ENCODE data around the gene NELFB. TPM values are rescaled to one million over a fixed set of nuclear protein-coding genes. Genes with fewer than 3 reads are reported as not detected.

Gene NELFB
- total and polyA plus RNA-seq, 4 donors = 4.7 to 24.6 (median 18.1) TPM

GRCh38 chr9:137321726-137322361 is 66.7 kb downstream of the NELFB start:
- Histone ChIP-seq H3K27ac (ENCODE audit: low read depth in 1 of 2, low read length in 2 of 2) (no peak overlapping the region), H3K27me3 (ENCODE audit: control insufficient read depth in 4 of 4, insufficient read depth in 4 of 4, low read length in 3 of 4) (no peaks in the 10 kb centered on the region), H3K36me3 (ENCODE audit: control insufficient read depth in 4 of 4, insufficient read depth in 3 of 4, low read depth in 1 of 4, low read length in 3 of 4) (no peaks in the 10 kb centered on the region), H3K9me3 (ENCODE audit: control insufficient read depth in 4 of 4, low read length in 3 of 4) (no peaks in the 10 kb centered on the region), H3K9ac (ENCODE audit: low read depth in 1 of 2, low read length in 2 of 2) (no peak overlapping the region), H3K4me3 (ENCODE audit: low read depth in 1 of 3, low read length in 3 of 3) (no peak overlapping the region), H3K4me1 (ENCODE audit: control insufficient read depth in 4 of 4, insufficient read depth in 4 of 4, low read length in 3 of 4) (peaks cover 0 to 3% (median 1%) of the 10 kb centered on the region in 4 donors)
- TF ChIP-seq SP1 (IDR thresholded peaks at IDR 0.05) (no peak), ATF3 (IDR thresholded peaks at IDR 0.05) (no peak), RXRA (IDR thresholded peaks at IDR 0.05) (no peak), CTCF (IDR thresholded peaks at IDR 0.05; ENCODE audit: low read depth, low read length, missing input control) (no peak), TAF1 (conservative IDR thresholded peaks at IDR 0.05) (no peak), JUND (IDR thresholded peaks at IDR 0.05) (no peak), MAX (IDR thresholded peaks at IDR 0.05) (no peak), HNF4G (IDR thresholded peaks at IDR 0.05) (no peak)
- DNase-seq (ENCODE audit: low spot score) = no peak
- 95% methylated on average over 22 of the region's 22 CpGs for WGBS

Other genes starting within 250 kb of the NELFB start
- gene ABCA2, start 227.1 kb upstream of the NELFB start, total RNA-seq = 10 to 100 TPM in 1 of 2 donors, 1 to 10 TPM in 1; 2.9 to 15.2 TPM
- 10 to 100 TPM in 1 of 2 donors, 1 to 10 TPM in 1; 9.5 to 15.1 TPM for gene ABCA2, start 227.1 kb upstream of the NELFB start, polyA plus RNA-seq
- under 1 TPM; 0.37 to 0.67 TPM for gene FUT7, start 223.2 kb upstream of the NELFB start, total RNA-seq
- gene FUT7, start 223.2 kb upstream of the NELFB start, polyA plus RNA-seq = under 1 TPM in 1 of 2 donors, not detected in 1; 0.14 TPM
- 1 to 10 TPM; 2.7 to 5.6 TPM for gene NPDC1, start 209.2 kb upstream of the NELFB start, total RNA-seq
- 10 to 100 TPM in 1 of 2 donors, 1 to 10 TPM in 1; 9.0 to 14.5 TPM for gene NPDC1, start 209.2 kb upstream of the NELFB start, polyA plus RNA-seq
- under 1 TPM; 0.09 to 0.25 TPM for gene ENTPD2, start 201.3 kb upstream of the NELFB start, total RNA-seq
- under 1 TPM; 0.17 to 0.40 TPM for gene ENTPD2, start 201.3 kb upstream of the NELFB start, polyA plus RNA-seq
- gene SAPCD2, start 184.8 kb upstream of the NELFB start, total RNA-seq = 1 to 10 TPM in 1 of 2 donors, under 1 TPM in 1; 0.08 to 1.8 TPM
- gene SAPCD2, start 184.8 kb upstream of the NELFB start, polyA plus RNA-seq = under 1 TPM; 0.06 to 0.38 TPM
- gene UAP1L1, start 177.8 kb upstream of the NELFB start, total RNA-seq = 1 to 10 TPM; 1.8 to 2.3 TPM
- 1 to 10 TPM in 1 of 2 donors, under 1 TPM in 1; 0.35 to 1.6 TPM for gene UAP1L1, start 177.8 kb upstream of the NELFB start, polyA plus RNA-seq
- 10 to 100 TPM; 19.9 to 31.8 TPM for gene MAN1B1, start 168.3 kb upstream of the NELFB start, total RNA-seq
- 10 to 100 TPM; 23.2 to 29.7 TPM for gene MAN1B1, start 168.3 kb upstream of the NELFB start, polyA plus RNA-seq
- gene DPP7, start 140.6 kb upstream of the NELFB start, total RNA-seq = 10 to 100 TPM; 25.0 to 38.8 TPM
- gene DPP7, start 140.6 kb upstream of the NELFB start, polyA plus RNA-seq = 10 to 100 TPM; 62.6 to 71.1 TPM
- gene GRIN1, start 116.2 kb upstream of the NELFB start, total RNA-seq = not detected
- under 1 TPM in 1 of 2 donors, not detected in 1; 0.05 TPM for gene GRIN1, start 116.2 kb upstream of the NELFB start, polyA plus RNA-seq
- under 1 TPM in 1 of 2 donors, not detected in 1; 0.17 TPM for gene LRRC26, start 85.3 kb upstream of the NELFB start, total RNA-seq
- gene LRRC26, start 85.3 kb upstream of the NELFB start, polyA plus RNA-seq = under 1 TPM in 1 of 2 donors, not detected in 1; 0.09 TPM
- not detected for gene TMEM210, start 83.3 kb upstream of the NELFB start, total RNA-seq
- gene TMEM210, start 83.3 kb upstream of the NELFB start, polyA plus RNA-seq = not detected
- gene ANAPC2, start 66.8 kb upstream of the NELFB start, total RNA-seq = 10 to 100 TPM; 19.4 to 32.6 TPM
- 10 to 100 TPM in 1 of 2 donors, 1 to 10 TPM in 1; 9.3 to 19.9 TPM for gene ANAPC2, start 66.8 kb upstream of the NELFB start, polyA plus RNA-seq
- 10 to 100 TPM; 29.8 to 37.5 TPM for gene SSNA1, start 66.7 kb upstream of the NELFB start, total RNA-seq
- gene SSNA1, start 66.7 kb upstream of the NELFB start, polyA plus RNA-seq = 10 to 100 TPM; 43.1 to 44.2 TPM
- 10 to 100 TPM in 1 of 2 donors, 1 to 10 TPM in 1; 5.4 to 15.8 TPM for gene TPRN, start 54.6 kb upstream of the NELFB start, total RNA-seq
- gene TPRN, start 54.6 kb upstream of the NELFB start, polyA plus RNA-seq = 10 to 100 TPM in 1 of 2 donors, 1 to 10 TPM in 1; 6.5 to 20.1 TPM
- gene TMEM203, start 49.7 kb upstream of the NELFB start, total RNA-seq = 10 to 100 TPM; 19.9 to 21.5 TPM
- 10 to 100 TPM; 21.4 to 27.5 TPM for gene TMEM203, start 49.7 kb upstream of the NELFB start, polyA plus RNA-seq
- gene NDOR1, start 49.6 kb upstream of the NELFB start, total RNA-seq = 1 to 10 TPM; 2.9 to 4.7 TPM
- gene NDOR1, start 49.6 kb upstream of the NELFB start, polyA plus RNA-seq = 1 to 10 TPM; 2.5 to 3.5 TPM
- under 1 TPM; 0.28 to 0.59 TPM for gene RNF208, start 33.1 kb upstream of the NELFB start, total RNA-seq
- gene RNF208, start 33.1 kb upstream of the NELFB start, polyA plus RNA-seq = 1 to 10 TPM; 4.6 to 7.1 TPM
- under 1 TPM; 0.14 to 0.25 TPM for gene CYSRT1, start 30.2 kb upstream of the NELFB start, total RNA-seq
- under 1 TPM; 0.15 to 0.50 TPM for gene CYSRT1, start 30.2 kb upstream of the NELFB start, polyA plus RNA-seq
- gene RNF224, start 27.8 kb upstream of the NELFB start, total RNA-seq = not detected
- not detected for gene RNF224, start 27.8 kb upstream of the NELFB start, polyA plus RNA-seq
- not detected for gene SLC34A3, start 24.4 kb upstream of the NELFB start, total RNA-seq
- gene SLC34A3, start 24.4 kb upstream of the NELFB start, polyA plus RNA-seq = not detected
- 100 to 1,000 TPM; 179 to 191 TPM for gene TUBB4B, start 14.0 kb upstream of the NELFB start, total RNA-seq
- 100 to 1,000 TPM; 173 to 199 TPM for gene TUBB4B, start 14.0 kb upstream of the NELFB start, polyA plus RNA-seq
- gene STPG3, start 4.0 kb upstream of the NELFB start, total RNA-seq = not detected
- gene STPG3, start 4.0 kb upstream of the NELFB start, polyA plus RNA-seq = not detected
- gene TOR4A, start 22.4 kb downstream of the NELFB start, total RNA-seq = 1 to 10 TPM; 5.0 to 5.1 TPM
- gene TOR4A, start 22.4 kb downstream of the NELFB start, polyA plus RNA-seq = 1 to 10 TPM in 1 of 2 donors, under 1 TPM in 1; 0.35 to 3.6 TPM
- 1 to 10 TPM in 1 of 2 donors, under 1 TPM in 1; 0.93 to 1.3 TPM for gene NRARP, start 46.9 kb downstream of the NELFB start, total RNA-seq
- under 1 TPM in 1 of 2 donors, not detected in 1; 0.48 TPM for gene NRARP, start 46.9 kb downstream of the NELFB start, polyA plus RNA-seq
- 1 to 10 TPM; 2.5 to 6.7 TPM for gene EXD3, start 167.8 kb downstream of the NELFB start, total RNA-seq
- gene EXD3, start 167.8 kb downstream of the NELFB start, polyA plus RNA-seq = 1 to 10 TPM; 3.6 to 3.7 TPM
- gene NOXA1, start 168.1 kb downstream of the NELFB start, total RNA-seq = 1 to 10 TPM; 1.3 to 2.4 TPM
- 1 to 10 TPM; 2.4 to 3.6 TPM for gene NOXA1, start 168.1 kb downstream of the NELFB start, polyA plus RNA-seq
- gene ENTPD8, start 186.0 kb downstream of the NELFB start, total RNA-seq = 1 to 10 TPM; 1.6 to 4.7 TPM
- gene ENTPD8, start 186.0 kb downstream of the NELFB start, polyA plus RNA-seq = 1 to 10 TPM; 5.1 to 6.2 TPM
- 10 to 100 TPM in 1 of 2 donors, 1 to 10 TPM in 1; 1.7 to 12.9 TPM for gene NSMF, start 204.0 kb downstream of the NELFB start, total RNA-seq
- gene NSMF, start 204.0 kb downstream of the NELFB start, polyA plus RNA-seq = 10 to 100 TPM in 1 of 2 donors, 1 to 10 TPM in 1; 4.6 to 13.5 TPM